GM19328 (cell line): ENCODE results near the gene SUGCT.

Experiments
- ATAC-seq: cut with Tn5 transposase; IDR thresholded peaks from one replicate; pipeline ENCODE4 v1.9.1; 2021; ENCODE audit warnings: mild to moderate bottlenecking, moderate library complexity; ENCODE audit not compliant: unreplicated experiment

SUGCT gene

GRCh38 chr7:40549372-40550039 is 414.7 kb downstream of the SUGCT start:
- ATAC-seq = no peak

- ATAC-seq = no peak
These were observed 417.1 kb downstream of the SUGCT start for GRCh38 chr7:40551685-40552576.

- ATAC-seq = no peak
These were observed 425.9 kb downstream of the SUGCT start for GRCh38 chr7:40560672-40561071.

- no peak for ATAC-seq
These were observed 432.1 kb downstream of the SUGCT start for GRCh38 chr7:40566879-40567278.

GRCh38 chr7:40569326-40569725 is 434.5 kb downstream of the SUGCT start:
- no peak for ATAC-seq

- ATAC-seq = no peak
These were observed 435.4 kb downstream of the SUGCT start for GRCh38 chr7:40570223-40570622.

- ATAC-seq = no peak
These were observed 437.0 kb downstream of the SUGCT start for GRCh38 chr7:40571796-40572195.

GRCh38 chr7:40572810-40573465 is 438.1 kb downstream of the SUGCT start:
- no peak for ATAC-seq

- no peak for ATAC-seq
These were observed 444.6 kb downstream of the SUGCT start for GRCh38 chr7:40579401-40579800.

GRCh38 chr7:40580776-40581175 is 446.0 kb downstream of the SUGCT start:
- no peak for ATAC-seq

GRCh38 chr7:40582539-40582938 is 447.7 kb downstream of the SUGCT start:
- ATAC-seq = no peak

GRCh38 chr7:40583667-40584444 is 449.1 kb downstream of the SUGCT start:
- no peak for ATAC-seq

GRCh38 chr7:40584667-40585433 is 450.0 kb downstream of the SUGCT start:
- ATAC-seq = no peak

GRCh38 chr7:40586197-40586596 is 451.4 kb downstream of the SUGCT start:
- no peak for ATAC-seq

- no peak for ATAC-seq
These were observed 452.6 kb downstream of the SUGCT start for GRCh38 chr7:40587419-40587818.

- no peak for ATAC-seq
These were observed 460.3 kb downstream of the SUGCT start for GRCh38 chr7:40595129-40595528.

- ATAC-seq = no peak
These were observed 461.0 kb downstream of the SUGCT start for GRCh38 chr7:40595832-40596231.

GRCh38 chr7:40597517-40597916 is 462.7 kb downstream of the SUGCT start:
- no peak for ATAC-seq

GRCh38 chr7:40598915-40599314 is 464.1 kb downstream of the SUGCT start:
- no peak for ATAC-seq

GRCh38 chr7:40599836-40600235 is 465.0 kb downstream of the SUGCT start:
- no peak for ATAC-seq
